DND-41 (cell line): ENCODE measurements around the gene DGKQ.

Source experiments
- EZH2 ChIP-seq: IDR thresholded peaks from 3 replicates; pipeline ENCODE4 v1.6.1; 2012; ENCODE audit warnings: borderline replicate concordance, low read depth, mild to moderate bottlenecking, moderate library complexity, low read length, inconsistent platforms; ENCODE audit not compliant: severe bottlenecking
- TF ChIP-seq, protein P1 (sequence below): IDR thresholded peaks from 2 replicates; pipeline ENCODE4 v1.5.1; 2012; ENCODE audit warnings: borderline replicate concordance, low read length, moderate library complexity, mild to moderate bottlenecking; ENCODE audit not compliant: poor library complexity, severe bottlenecking; ENCODE audit errors: extremely low read depth

DNA sequence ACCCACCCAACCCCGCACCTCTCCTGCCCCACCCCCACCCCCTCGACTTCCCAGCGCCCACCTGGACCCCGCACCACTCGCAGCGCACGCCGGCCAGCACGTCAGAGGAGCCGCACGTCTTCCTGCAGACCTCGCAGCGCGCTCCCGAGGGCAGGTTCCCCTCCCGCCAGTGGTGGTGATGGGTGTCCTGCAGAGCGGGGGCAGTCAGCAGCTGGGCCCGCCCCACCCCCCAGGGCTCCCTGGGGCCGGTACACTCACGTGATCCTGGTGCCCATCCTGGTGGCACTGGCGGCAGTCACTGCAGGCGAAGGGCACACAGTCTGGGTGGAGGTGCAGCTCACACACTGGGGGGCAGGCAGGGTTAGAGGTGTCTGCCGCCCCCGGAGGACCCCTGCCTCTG lies 5.1 kb downstream of the DGKQ start:
- TF ChIP-seq, protein P1, sequence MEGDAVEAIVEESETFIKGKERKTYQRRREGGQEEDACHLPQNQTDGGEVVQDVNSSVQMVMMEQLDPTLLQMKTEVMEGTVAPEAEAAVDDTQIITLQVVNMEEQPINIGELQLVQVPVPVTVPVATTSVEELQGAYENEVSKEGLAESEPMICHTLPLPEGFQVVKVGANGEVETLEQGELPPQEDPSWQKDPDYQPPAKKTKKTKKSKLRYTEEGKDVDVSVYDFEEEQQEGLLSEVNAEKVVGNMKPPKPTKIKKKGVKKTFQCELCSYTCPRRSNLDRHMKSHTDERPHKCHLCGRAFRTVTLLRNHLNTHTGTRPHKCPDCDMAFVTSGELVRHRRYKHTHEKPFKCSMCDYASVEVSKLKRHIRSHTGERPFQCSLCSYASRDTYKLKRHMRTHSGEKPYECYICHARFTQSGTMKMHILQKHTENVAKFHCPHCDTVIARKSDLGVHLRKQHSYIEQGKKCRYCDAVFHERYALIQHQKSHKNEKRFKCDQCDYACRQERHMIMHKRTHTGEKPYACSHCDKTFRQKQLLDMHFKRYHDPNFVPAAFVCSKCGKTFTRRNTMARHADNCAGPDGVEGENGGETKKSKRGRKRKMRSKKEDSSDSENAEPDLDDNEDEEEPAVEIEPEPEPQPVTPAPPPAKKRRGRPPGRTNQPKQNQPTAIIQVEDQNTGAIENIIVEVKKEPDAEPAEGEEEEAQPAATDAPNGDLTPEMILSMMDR: no peak
- no peak for TF ChIP-seq EZH2
